Suprapubic skin (tissue), 4 donors: Measurements from ENCODE around the gene ISG15. TPM values are rescaled to one million over a fixed set of nuclear protein-coding genes. Genes with fewer than 3 reads are reported as not detected.

Experiments used
- DNase-seq, 2 donors: peaks; one replicate each; pipeline ENCODE4 v3.0.0-alpha.2; 2019; ENCODE audit warnings: low spot score in 2 of 2
- H3K27ac ChIP-seq: fragments of 200-600 bp; sonication (generic); one replicate; pipeline ENCODE4 v1.5.1; 2019
- H3K27me3 ChIP-seq: fragments of 200-600 bp; sonication (generic); one replicate; pipeline ENCODE4 v1.5.1; 2019
- H3K36me3 ChIP-seq: fragments of 200-600 bp; sonication (generic); one replicate; pipeline ENCODE4 v1.5.1; 2019
- H3K4me1 ChIP-seq: fragments of 200-600 bp; sonication (generic); one replicate; pipeline ENCODE4 v1.5.1; 2019
- H3K4me3 ChIP-seq: fragments of 200-600 bp; sonication (generic); one replicate; pipeline ENCODE4 v1.5.1; 2019; ENCODE audit warnings: mild to moderate bottlenecking
- H3K9me3 ChIP-seq: fragments of 200-600 bp; sonication (generic); one replicate; pipeline ENCODE4 v1.5.1; 2019
- EP300 ChIP-seq: sonication (generic); formaldehyde crosslinking; IDR thresholded peaks from one replicate; pipeline ENCODE4 v1.6.1; 2017; ENCODE audit warnings: antibody characterized with exemption
- POLR2A ChIP-seq, 2 donors: fragments of 450-650 bp; IDR thresholded peaks; one replicate each; pipeline ENCODE4 v1.6.1; 2017; ENCODE audit warnings: antibody characterized with exemption in 2 of 2, mild to moderate bottlenecking in 2 of 2, moderate library complexity in 2 of 2
- POLR2AphosphoS5 ChIP-seq, 3 donors: sonication (generic); formaldehyde crosslinking; IDR thresholded peaks; one replicate each; pipeline ENCODE4 v1.6.1; 2017; ENCODE audit warnings: antibody characterized with exemption in 3 of 3
- WGBS: methylation state at CpG from one replicate; pipeline ENCODE4 v1.1.5; 2018; 5-methylcytosine and 5-hydroxymethylcytosine counted together
- total RNA-seq, 4 donors: library from RNA; depleted of rRNA; stranded (reverse); fragments of >200 nt; gene quantifications; one replicate each; pipeline ENCODE4 v1.1.0, GENCODE V29; 2016
- TF ChIP-seq, protein P1 (sequence below), 2 donors: fragments of 200-600 bp in 1 of 2; fragments of 450-650 bp in 1 of 2; sonication (generic) in 1 of 2; IDR thresholded peaks; one replicate each; pipeline ENCODE4 v1.5.1; 2016 to 2019; ENCODE audit warnings: antibody characterized with exemption in 2 of 2, mild to moderate bottlenecking in 1 of 2, moderate library complexity in 1 of 2

Gene ISG15
- total RNA-seq, 4 donors from 2014 or later = 5.4 to 10.1 (median 7.9) TPM

DNA sequence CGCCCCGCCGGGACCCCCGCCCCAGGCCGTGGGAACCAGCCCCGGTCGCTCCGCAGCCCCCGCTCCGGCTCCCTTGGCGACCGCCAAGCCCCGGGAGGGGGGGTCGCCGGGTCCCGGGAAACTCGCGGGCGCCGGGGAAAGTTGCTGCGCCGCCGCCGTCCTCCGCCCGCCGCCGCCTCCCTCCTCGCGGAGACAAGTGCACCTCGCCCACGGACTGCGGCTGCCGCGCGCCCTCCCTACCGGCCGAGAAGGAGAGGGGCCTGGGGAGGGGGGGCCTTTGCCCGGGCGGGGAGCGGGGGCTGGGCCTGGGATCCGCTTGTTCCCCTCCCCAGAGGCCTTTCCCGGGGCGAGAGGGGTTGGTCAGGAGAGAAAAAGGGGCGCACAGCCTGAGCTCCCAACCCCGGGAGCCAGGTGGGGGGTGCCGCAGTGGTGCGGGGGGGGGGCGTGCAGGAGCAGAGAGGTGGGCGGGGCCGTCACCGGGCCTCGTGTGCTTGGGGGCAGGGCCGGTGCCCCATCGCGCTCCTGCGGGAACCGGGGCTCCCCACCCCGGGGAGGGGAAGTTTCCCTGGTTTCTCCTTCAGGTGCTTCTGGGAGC is 7.2 kb downstream of the ISG15 start:
- Histone ChIP-seq H3K4me3 (peak overlapping the region; percentile 75), H3K9me3 (no peaks in the 10 kb centered on the region), H3K4me1 (peaks cover 53% of the 10 kb centered on the region), H3K36me3 (no peaks in the 10 kb centered on the region), H3K27ac (peak overlapping the region; percentile 90), H3K27me3 (no peaks in the 10 kb centered on the region)
- no peak for TF ChIP-seq POLR2AphosphoS5 (IDR thresholded peaks at IDR 0.05)
- no peak for TF ChIP-seq POLR2A (IDR thresholded peaks at IDR 0.05)
- TF ChIP-seq, protein P1, sequence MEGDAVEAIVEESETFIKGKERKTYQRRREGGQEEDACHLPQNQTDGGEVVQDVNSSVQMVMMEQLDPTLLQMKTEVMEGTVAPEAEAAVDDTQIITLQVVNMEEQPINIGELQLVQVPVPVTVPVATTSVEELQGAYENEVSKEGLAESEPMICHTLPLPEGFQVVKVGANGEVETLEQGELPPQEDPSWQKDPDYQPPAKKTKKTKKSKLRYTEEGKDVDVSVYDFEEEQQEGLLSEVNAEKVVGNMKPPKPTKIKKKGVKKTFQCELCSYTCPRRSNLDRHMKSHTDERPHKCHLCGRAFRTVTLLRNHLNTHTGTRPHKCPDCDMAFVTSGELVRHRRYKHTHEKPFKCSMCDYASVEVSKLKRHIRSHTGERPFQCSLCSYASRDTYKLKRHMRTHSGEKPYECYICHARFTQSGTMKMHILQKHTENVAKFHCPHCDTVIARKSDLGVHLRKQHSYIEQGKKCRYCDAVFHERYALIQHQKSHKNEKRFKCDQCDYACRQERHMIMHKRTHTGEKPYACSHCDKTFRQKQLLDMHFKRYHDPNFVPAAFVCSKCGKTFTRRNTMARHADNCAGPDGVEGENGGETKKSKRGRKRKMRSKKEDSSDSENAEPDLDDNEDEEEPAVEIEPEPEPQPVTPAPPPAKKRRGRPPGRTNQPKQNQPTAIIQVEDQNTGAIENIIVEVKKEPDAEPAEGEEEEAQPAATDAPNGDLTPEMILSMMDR (IDR thresholded peaks at IDR 0.05) = no peak
- TF ChIP-seq EP300 = no peak
- no peak for DNase-seq
- no CpG with 5 or more reads among the region's 59 CpGs for WGBS

DNA sequence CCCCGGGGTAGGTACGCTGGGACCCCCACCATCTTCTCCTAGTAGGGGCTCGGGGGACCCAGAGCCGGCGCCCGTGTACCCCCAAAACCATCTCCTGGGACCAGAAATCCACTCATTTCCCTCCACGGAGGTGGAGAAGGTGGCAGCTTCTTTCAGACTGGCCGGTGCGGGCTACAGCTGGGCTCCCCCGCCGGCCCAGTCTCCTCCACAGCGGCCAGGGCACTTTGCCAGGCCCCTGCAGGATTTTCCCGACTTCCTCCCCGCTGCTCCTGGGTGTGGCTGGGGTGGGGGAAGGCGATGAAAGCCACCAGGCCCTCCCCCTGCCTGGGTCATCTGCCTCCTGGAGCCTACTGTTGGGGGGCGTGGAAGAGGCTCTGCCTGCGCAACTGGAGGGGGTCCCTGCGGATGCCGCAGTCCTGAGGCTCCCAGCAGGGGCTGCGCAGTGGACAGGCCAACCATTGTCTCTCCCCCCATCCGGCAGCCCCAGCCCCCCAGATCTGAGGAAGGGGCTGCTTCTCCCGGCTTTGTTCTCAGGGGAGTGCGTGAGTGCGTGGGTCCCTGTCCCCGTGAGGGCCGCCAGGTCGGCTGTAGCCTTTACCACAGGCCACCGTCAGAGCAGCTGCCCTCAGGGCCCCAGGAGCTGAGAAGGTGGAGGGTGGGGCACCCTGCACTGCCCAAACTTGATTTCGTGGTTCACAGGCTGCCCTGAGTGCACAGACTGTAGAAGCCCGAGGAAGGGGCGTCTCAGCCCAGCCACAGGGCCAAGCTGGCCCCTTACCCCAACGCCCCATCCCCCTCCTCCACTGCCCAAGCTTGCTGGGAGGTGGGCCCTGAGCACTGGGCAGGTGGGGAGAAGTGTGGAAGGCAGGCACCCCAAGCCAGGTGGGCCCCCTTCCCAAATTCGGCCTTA is 8.0 kb downstream of the ISG15 start:
- H3K27ac ChIP-seq = no peak overlapping the region
- DNase-seq = no peak
- TF ChIP-seq, protein P1 (IDR thresholded peaks at IDR 0.05) = no peak
- TF ChIP-seq EP300 (no peak), POLR2A (IDR thresholded peaks at IDR 0.05) (no peak), POLR2AphosphoS5 (IDR thresholded peaks at IDR 0.05) (no peak)
- H3K4me1 ChIP-seq = peaks cover 59% of the 10 kb centered on the region
- peak overlapping the region; percentile 75 for H3K4me3 ChIP-seq
- no peaks in the 10 kb centered on the region for H3K9me3 ChIP-seq
- no peaks in the 10 kb centered on the region for H3K36me3 ChIP-seq
- WGBS = no CpG with 5 or more reads among the region's 33 CpGs
- no peaks in the 10 kb centered on the region for H3K27me3 ChIP-seq

DNA sequence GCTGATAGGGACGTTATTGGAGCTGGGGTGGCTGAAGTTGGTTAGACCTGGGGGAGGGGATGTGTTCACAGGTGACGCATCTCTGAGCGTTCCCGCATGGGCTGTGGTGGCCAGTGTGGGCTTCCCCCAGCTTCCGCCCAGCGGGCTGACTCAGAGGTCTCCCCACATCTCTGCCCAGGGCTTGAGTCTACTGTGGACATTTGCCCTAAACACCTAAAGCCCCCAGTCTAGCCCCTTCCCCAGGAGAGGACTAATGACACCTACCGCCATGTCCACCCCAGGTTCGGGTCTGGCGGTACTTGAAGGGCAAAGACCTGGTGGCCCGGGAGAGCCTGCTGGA is 8.6 kb downstream of the ISG15 start:
- H3K36me3 ChIP-seq = no peaks in the 10 kb centered on the region
- peak overlapping the region; percentile 75 for H3K4me3 ChIP-seq
- H3K4me1 ChIP-seq = peaks cover 66% of the 10 kb centered on the region

DNA sequence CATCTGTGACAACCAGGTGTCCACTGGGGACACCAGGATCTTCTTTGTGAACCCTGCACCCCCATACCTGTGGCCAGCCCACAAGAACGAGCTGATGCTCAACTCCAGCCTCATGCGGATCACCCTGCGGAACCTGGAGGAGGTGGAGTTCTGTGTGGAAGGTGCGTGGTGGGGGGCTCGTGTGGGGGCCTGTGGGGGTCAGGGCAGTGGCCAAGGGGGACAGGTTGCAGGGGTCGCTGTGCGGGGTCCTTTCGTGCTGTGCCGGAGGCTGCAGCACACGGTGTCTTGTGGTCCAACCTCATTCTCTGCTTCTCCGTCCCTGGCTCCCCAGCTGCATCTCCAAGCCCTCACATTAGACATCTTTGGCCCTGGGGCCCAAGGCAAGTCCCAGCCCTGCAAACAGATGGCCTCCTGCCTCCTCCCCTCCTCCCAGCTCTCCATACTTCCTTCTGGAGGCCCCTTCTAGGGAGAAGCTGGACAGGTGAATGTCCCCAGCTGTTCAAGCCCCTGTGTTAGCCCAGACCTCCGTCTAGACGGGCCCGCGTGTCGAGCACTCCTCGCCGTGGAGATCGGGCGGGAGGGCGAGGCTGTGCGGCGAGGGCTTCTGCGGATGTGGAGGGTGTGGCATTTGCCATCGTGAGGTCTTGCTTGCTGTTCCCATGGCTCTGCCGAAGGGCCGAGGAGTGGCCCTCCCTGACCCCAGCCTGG is 9.2 kb downstream of the ISG15 start:
- WGBS = 79% methylated on average over 20 of the region's 27 CpGs
- no peak for TF ChIP-seq EP300
- no peak for TF ChIP-seq POLR2A (IDR thresholded peaks at IDR 0.05)
- TF ChIP-seq POLR2AphosphoS5 (IDR thresholded peaks at IDR 0.05) = no peak
- TF ChIP-seq, protein P1 (IDR thresholded peaks at IDR 0.05) = no peak
- no peaks in the 10 kb centered on the region for H3K9me3 ChIP-seq
- DNase-seq = no peak
- H3K27ac ChIP-seq = no peak overlapping the region
- H3K27me3 ChIP-seq = no peaks in the 10 kb centered on the region
- no peak overlapping the region for H3K4me3 ChIP-seq
- H3K36me3 ChIP-seq = no peaks in the 10 kb centered on the region
- peaks cover 68% of the 10 kb centered on the region for H3K4me1 ChIP-seq

More for the DNA sequence above, 8.6 kb downstream of the ISG15 start:
- TF ChIP-seq, protein P1 (IDR thresholded peaks at IDR 0.05) = no peak
- no peak for TF ChIP-seq EP300
- TF ChIP-seq POLR2AphosphoS5 (IDR thresholded peaks at IDR 0.05) = no peak
- TF ChIP-seq POLR2A (IDR thresholded peaks at IDR 0.05) = no peak
- 100% methylated on average over 3 of the region's 10 CpGs for WGBS
- Histone ChIP-seq H3K27ac (no peak overlapping the region), H3K9me3 (no peaks in the 10 kb centered on the region), H3K27me3 (no peaks in the 10 kb centered on the region)
- DNase-seq = no peak

DNA sequence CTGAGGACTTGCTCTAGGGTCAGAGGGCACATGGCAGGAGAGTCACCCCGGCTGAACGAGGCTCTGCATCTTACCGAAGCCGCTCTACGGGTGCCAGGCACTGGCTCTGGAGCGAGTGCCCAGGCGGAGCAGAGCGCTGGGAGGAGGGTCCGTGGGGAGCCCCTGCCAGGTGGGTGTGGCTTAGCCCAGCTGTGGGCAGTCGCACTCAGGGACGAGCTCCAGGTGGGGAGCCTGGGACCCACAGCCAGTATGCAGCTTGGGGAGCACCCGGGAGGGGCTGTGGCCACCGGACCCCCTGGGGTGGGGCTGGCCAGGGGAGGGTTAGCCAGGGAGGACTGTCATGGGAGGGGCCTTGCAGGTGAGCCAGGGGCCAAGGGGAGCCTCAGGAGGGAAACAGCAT is 10.4 kb downstream of the ISG15 start:
- no peaks in the 10 kb centered on the region for H3K9me3 ChIP-seq
- H3K27ac ChIP-seq = no peak overlapping the region
- no peak for DNase-seq
- no peaks in the 10 kb centered on the region for H3K36me3 ChIP-seq
- TF ChIP-seq POLR2AphosphoS5 (IDR thresholded peaks at IDR 0.05) = no peak
- no peak for TF ChIP-seq POLR2A (IDR thresholded peaks at IDR 0.05)
- TF ChIP-seq, protein P1 (IDR thresholded peaks at IDR 0.05) = no peak
- no peak for TF ChIP-seq EP300
- no peaks in the 10 kb centered on the region for H3K27me3 ChIP-seq
- H3K4me1 ChIP-seq = peaks cover 68% of the 10 kb centered on the region
- 53% methylated on average over 3 of the region's 13 CpGs for WGBS
- H3K4me3 ChIP-seq = no peak overlapping the region
